GM11168 (cell line): ENCODE data around the gene HKDC1.
"Not testable (repeated sequence)": the region's sequence is repeated elsewhere in the genome, so short reads cannot be mapped to it uniquely, and the experiment has no call there.

Experiments used
- in situ Hi-C: fragments of 300-500 bp; cut with MboI; formaldehyde crosslinking; loops from one replicate; pipeline ENCODE4 v1.12.0; 2022; ENCODE audit warnings: low sequenced_read_pairs; ENCODE audit not compliant: unreplicated experiment

Gene HKDC1

GRCh38 chr10:69239136-69239535, 19.0 kb downstream of the HKDC1 start:
- in situ Hi-C loops = no loop called here

- in situ Hi-C loops = no loop called here
These were observed 19.8 kb downstream of the HKDC1 start for GRCh38 chr10:69239816-69240434.

GRCh38 chr10:69240455-69240854, 20.3 kb downstream of the HKDC1 start:
- in situ Hi-C loops = no loop called here

GRCh38 chr10:69241575-69241974, 21.4 kb downstream of the HKDC1 start:
- in situ Hi-C loops = no loop called here

- in situ Hi-C loops = no loop called here
These were observed 22.1 kb downstream of the HKDC1 start for GRCh38 chr10:69242040-69242851.

GRCh38 chr10:69242852-69243212, 22.7 kb downstream of the HKDC1 start:
- in situ Hi-C loops = no loop called here

GRCh38 chr10:69243817-69244216, 23.7 kb downstream of the HKDC1 start:
- in situ Hi-C loops = no loop called here

- in situ Hi-C loops = loop anchor here (5.0 kb wide), 1 partner anchor 146 kb away; no protein-coding TSS in a partner anchor
These were observed 25.9 kb downstream of the HKDC1 start for GRCh38 chr10:69246036-69246435.

- in situ Hi-C loops = loop anchor here (5.0 kb wide), 1 partner anchor 146 kb away; no protein-coding TSS in a partner anchor
These were observed 26.6 kb downstream of the HKDC1 start for GRCh38 chr10:69246581-69247312.

GRCh38 chr10:69247313-69247710, 27.2 kb downstream of the HKDC1 start:
- in situ Hi-C loops = loop anchor here (5.0 kb wide), 1 partner anchor 145 kb away; no protein-coding TSS in a partner anchor

GRCh38 chr10:69248117-69248730, 28.1 kb downstream of the HKDC1 start:
- in situ Hi-C loops = loop anchor here (5.0 kb wide), 1 partner anchor 144 kb away; no protein-coding TSS in a partner anchor

- in situ Hi-C loops = no loop called here
These were observed 29.9 kb downstream of the HKDC1 start for GRCh38 chr10:69250041-69250440.

GRCh38 chr10:69251417-69251816, 31.3 kb downstream of the HKDC1 start:
- in situ Hi-C loops = not testable (repeated sequence)

GRCh38 chr10:69253171-69253570, 33.0 kb downstream of the HKDC1 start:
- in situ Hi-C loops = no loop called here

- in situ Hi-C loops = no loop called here
These were observed 34.7 kb downstream of the HKDC1 start for GRCh38 chr10:69254877-69255276.

GRCh38 chr10:69259547-69260243, 39.6 kb downstream of the HKDC1 start:
- in situ Hi-C loops = no loop called here

GRCh38 chr10:69261184-69261583, 41.1 kb downstream of the HKDC1 start:
- in situ Hi-C loops = no loop called here

- in situ Hi-C loops = no loop called here
These were observed 42.2 kb downstream of the HKDC1 start for GRCh38 chr10:69262292-69262751.

GRCh38 chr10:69265521-69265920, 45.4 kb downstream of the HKDC1 start:
- in situ Hi-C loops = no loop called here
